Dedifferentiated amniotic fluid mesenchymal stem cell (primary cell): ENCODE results near the gene GALR2.
A peak's percentile ranks its signal among the peaks of the same experiment; 100 is the strongest.
"Not testable (repeated sequence)": the region's sequence is repeated elsewhere in the genome, so short reads cannot be mapped to it uniquely, and the experiment has no call there.

Experiments
- DNase-seq: peaks from one replicate; pipeline ENCODE4 v3.0.0-alpha.2; 2016; ENCODE audit errors: extremely low spot score

GALR2 gene

DNA sequence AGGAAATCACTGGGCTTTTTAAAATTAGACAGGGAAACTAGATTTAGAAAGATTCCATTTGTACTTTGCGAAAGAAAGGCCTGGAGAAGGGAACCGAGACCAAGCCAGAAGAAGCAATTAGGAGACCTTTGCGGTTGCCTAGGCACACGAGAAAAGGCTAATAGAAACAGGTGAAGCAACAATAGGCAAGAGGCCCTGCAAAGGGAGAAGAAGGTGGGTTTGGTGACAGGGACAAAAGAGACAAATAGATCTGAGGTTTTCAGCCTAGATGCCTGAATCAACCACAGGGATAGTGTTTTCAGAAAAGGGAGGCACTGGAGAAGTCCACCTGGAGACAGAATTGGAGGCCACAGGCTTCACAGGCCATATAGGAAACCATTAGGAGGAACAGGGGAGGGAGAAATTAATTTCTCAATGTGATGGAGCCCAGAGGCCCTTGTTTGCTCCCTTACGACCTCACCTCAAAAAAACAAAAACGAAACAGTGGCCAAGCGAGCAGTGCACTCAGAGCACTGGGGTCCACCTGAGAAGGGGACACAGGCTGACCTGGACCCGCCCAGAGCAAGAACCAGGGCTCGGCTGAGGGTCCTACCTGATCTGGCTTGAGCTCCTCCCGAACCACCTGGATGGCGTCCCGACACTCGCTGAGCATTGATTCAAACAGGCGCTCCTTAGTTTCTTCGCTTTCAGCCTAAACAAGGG lies 24.6 kb upstream of the GALR2 start:
- DNase-seq: no peak

DNA sequence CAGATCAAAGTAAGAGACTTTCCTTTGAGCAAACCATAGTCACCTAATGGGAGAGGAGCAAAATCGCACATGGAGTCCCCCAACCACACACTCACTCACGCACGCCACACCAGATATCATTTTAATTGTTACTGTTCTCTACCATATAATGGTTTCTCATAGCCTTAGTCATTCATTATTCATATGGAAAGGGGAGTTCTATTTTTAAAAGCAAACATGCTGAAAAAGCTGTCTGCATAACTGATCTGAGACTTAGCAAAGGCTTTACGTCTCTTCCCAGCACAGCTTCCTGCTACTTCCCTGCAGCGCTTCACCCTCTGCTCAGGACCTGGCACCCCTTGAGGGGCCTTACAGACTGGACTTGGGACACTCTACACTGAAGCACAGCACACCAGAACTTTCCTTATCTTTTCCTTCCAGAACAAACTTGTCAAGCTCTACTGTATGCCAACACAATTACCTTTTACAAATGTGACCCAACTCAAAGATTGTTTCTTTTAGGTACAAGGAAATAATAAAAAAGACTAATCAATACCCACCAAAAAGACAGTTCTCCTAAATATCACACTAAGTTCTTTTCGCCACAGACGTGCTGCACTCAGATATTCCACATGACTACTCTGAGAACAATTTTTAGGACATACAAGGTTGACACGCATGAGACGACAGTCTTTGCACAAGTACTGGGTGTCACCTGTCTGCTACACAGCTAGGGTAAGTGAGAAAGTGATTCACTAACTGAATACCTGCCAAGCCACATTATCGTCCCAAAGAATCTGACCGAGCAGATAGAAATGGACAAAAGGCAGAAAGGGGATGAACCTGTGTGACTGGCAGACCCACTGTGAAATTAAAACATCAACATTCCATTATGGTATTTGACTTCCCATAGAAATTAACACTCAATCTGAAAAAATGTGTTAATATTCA lies 23.8 kb upstream of the GALR2 start:
- no peak for DNase-seq

DNA sequence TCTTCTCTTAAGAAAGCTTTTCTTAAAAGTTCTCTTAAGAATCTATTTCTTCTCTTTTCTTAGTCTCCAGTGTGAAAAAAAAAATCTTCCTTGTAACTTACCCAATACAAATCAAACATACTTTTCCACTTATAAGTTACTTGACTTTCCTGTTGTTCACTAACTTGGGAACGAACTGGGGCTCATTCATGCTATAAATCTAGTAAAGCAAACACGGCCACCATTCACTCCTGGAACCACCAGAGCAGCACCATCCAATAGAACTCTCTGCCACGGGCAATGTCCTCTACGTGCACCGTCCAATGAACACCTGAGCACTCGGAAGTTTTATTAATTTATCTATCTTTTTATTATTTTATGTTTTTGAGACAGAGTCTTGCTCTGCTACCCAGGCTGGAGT lies 23.0 kb upstream of the GALR2 start:
- DNase-seq: no peak

DNA sequence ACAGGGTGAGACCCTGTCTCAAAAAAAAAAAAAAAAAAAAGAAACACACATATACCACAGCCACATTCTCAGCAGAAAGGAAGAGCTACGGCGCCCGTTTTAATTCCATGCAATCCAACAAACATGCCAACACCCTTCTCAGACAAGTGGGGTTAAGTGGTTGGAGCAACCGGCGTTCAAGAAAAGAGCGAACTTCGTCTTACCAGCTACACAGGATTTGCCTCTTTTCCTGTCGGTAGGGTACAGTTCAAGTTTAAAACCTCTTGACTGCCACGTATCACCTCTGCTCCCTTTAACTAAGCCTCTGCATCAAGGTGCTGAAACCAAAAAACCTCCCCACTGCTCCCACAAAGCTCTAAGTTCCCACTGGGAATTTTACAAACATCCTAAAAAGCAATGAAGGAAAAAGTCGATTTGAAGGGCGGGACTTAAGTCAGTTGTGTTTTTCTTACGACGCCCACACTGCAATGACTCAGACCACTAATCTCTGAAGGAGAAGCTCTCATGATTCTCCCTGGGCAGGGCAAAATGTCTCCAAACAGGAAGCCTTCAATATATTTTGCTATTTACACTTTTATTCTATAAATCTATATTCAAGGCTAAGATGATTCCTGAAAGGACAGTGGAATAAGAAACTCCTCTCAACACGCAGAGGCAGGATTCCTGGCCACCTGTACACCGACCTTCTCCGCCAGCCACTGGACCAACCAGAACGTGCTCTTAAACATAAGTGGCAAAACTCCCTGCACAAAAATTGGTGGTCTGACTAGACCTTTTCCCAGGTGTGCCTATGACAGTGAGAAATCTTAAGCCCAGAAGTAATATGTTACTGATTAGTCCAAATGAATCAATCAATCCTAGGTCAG lies 21.1 kb upstream of the GALR2 start:
- peak; percentile 64 for DNase-seq

DNA sequence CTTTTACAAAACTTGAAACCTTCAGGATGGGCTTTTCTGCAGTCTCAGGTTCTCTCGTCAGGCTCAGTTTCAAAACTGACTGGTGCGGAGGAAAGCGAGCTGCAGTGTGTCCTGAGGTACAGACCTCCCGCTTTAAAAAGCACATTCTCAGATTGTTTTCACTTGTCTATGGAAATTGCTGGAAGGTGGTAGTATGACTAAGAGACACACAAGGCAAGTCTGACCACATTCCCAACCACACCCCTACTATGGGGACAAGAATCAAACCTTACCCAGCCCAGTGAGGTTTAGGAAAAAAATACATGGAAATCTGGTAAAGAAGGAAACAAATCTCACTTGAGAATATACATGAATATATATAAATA lies 20.5 kb upstream of the GALR2 start:
- DNase-seq: no peak

DNA sequence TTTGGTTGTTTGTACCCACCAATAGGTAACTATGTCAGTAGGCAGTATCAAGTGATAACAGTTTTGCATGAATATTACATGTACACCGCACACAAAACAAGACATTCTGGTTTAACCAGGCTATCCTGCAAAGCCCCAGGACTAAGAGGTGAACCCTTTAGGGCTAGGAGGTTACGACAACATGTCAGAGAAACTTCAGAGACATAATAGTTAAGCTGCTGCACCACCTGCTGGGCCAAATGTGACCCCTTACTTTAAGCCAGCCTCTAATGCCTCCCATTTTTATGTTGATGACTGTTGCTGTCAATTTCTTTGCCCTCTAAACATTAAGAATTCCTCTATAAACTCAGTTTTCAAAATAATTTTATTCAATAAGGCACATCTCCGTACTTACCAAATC lies 17.7 kb upstream of the GALR2 start:
- no peak for DNase-seq

DNA sequence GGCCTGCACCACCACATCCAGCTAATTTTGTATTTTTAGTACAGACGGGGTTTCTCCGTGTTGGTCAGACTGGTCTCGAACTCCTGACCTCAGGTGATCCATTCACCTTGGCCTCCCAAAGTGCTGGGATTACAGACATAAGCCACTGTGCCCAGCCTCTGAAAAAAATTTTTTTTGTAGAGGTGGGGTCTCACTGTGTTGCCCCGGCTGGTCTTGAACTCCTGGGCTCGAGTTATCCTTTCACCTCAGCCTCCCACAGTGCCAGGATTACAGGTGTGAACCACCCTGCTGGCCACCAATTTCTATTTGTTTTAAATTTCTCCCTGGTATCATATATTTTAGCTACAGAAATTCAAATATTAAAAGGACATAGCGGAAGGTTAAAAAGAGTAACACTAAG lies 16.3 kb upstream of the GALR2 start:
- not testable (repeated sequence) for DNase-seq

DNA sequence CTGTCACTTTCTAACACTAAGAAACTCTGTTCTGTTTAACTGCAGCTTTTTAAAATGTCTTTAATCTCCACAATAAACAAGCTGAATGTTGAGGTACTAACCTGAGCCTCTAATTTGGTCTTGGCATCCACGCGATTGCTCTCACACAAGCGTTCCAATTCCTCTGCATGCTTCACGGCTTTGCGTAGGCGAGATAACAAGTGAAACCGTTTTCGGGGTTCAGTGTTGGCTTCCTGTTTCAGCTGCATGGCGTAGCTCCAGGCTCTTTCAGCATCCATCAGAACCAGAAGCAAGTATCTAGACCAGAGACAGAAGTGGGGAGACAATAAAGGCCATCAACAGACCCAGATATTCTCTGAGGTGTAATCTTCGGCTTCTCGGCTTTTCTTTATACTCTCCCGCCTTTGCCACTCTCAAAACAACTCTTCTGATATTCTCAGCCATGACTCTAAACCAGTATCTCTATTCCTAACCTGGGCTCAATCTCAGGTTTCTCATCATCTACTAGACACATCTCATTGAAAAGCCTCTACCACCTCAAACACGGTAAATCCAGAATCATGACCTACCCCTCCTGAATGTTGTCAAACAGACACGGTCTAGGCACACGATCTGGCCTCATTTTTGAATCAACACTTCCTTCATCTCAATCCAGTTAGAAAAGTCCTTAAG lies 10.6 kb upstream of the GALR2 start:
- DNase-seq: no peak

DNA sequence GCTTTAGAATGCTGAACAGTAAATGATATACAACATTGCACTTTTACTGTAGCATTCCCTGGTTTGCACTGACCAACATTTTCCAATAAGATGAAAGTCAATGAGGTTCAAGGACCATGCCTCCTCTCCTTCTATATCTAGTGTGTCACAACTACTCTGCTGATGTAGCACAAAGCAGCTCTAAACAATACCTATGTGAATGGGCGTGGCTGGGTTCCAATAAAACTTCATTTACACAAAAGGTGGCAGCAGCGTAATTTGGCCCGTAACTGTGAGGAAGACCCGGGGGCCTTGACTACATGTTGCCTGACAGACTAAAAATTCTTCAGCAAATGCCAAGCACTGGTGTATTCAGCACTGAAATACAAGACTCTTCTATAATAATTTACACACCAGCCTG lies 8.8 kb upstream of the GALR2 start:
- no peak for DNase-seq

DNA sequence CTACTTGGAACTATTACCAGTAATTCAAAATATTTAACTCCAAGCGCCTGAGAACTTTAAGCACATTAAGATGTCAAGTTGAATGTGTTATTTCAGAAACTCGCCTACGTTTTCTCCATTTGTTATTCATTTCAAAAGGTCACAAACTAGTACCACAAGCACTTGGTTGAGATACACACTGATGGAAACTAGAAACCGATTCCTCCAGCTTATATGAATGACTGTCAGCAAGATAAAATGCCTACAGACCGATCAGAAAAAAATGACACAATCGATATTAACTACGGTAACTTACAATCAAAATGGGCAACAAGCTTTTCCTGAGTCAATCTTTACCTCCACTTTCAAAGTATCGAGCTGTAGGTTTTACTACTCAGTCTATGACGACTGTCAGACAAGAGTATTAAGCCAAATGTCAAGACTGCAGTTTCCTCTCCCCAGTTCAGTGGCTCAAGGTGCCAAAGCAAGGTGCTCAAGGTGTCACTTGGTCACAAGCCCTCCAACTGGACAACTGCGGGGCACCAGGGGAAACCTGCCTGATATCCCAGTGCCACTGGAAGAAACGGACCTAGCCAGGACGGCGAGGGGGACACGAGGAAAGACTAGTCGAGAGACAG lies 2.9 kb upstream of the GALR2 start:
- DNase-seq: no peak

DNA sequence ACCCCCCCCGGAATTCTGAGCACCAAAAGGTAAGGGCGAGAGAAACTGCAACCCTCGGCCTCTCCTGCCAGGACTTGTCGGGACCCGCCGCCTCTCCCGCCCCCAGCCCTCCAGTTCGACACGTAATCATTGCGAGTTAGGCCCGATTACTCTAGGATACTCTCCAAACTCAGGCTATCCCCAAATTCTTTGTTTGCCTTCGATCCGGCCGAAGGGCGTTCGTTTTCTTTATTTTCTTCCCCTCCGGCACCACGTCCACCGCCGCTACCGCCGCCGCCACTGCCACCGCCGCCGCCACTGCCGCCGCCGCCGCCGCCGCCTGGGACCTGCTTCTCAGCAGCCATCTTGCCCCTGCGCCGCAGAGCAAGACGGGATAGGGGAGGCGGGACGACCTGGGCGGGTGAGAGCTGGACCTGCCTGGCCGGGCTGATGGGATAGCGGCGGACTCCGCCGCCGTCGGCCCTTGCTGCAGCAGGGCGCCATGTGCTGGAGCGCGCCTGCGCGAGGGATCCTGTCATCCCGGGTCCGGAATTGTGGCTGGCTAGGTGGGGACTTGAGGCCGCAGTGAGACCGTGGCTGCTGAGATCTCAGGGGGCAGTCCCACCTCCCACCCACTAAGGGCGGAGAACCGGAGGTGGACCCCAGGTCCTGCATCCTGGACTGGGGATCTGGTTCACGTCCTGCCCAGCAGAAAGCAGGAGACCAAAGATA lies 2.3 kb upstream of the GALR2 start, which contains the start of gene SRP68:
TSS of gene SRP68 (minus strand) at position 370 of the 711 bp plus-strand sequence. CDS start at position 344, 26 bp downstream.
- peak; percentile 89 for DNase-seq

DNA sequence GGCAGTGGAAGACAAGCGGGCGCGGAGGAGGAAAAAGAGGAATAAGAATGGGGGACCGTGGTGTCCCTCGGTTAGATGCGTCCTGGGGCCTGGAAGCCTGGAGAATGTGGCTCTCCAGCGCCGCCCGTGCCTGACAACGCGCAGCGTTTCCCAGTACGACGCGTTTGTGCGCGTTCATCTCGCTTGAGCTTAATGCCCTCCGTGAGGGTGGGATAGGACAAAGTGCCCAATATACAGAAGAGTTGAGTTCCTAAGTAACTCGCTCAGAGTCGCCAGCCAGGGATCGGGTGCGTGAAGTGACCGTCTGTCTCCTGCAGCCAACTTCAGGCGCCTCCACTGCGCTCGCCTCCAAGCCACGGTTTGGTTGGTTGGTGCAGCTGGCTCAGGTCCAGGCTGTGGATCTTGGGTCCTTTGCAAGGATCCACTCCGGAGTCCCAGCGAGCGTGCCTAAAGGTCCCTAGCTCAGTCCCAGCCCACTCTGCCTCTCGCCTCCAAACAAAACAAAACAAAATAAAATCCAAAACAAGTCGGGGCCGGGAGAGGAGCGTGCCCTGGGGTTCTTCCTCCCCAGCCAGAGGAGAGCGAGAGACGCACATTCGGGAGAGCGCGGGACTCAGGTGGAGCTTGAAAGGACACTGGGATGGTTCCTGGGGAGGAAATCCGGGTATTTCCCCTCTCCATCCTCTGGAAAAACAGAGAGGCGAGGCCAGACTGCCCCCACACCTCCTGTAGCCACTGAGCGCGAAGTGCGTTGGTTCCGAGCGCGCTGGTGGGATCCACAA lies 974 bp downstream of the GALR2 start:
- DNase-seq: no peak

DNA sequence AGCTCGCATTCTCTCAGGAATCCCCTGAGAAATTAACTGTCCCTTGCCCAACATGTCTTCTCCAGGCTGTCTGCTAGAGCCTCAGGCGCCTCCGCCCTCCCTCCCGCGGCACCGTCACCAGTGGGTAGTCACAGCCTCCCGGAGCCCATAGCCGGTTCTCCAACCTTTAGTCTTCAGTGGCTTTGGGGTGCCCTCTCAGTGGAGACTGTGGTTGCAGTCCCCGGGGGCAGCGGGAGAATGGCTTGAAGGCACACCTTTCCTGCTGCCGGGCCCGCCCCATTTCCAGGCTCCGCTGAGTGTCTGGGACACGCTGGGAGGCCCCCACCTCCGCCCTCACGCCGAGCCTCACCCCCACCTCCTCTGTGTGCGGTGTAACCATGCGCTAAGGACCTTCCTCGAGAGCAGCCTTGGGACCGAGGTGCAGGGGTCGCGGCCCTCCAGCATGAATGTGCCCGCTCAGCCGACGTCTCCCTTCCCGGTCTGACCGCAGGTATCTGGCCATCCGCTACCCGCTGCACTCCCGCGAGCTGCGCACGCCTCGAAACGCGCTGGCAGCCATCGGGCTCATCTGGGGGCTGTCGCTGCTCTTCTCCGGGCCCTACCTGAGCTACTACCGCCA lies 1.7 kb downstream of the GALR2 start:
- DNase-seq: no peak

DNA sequence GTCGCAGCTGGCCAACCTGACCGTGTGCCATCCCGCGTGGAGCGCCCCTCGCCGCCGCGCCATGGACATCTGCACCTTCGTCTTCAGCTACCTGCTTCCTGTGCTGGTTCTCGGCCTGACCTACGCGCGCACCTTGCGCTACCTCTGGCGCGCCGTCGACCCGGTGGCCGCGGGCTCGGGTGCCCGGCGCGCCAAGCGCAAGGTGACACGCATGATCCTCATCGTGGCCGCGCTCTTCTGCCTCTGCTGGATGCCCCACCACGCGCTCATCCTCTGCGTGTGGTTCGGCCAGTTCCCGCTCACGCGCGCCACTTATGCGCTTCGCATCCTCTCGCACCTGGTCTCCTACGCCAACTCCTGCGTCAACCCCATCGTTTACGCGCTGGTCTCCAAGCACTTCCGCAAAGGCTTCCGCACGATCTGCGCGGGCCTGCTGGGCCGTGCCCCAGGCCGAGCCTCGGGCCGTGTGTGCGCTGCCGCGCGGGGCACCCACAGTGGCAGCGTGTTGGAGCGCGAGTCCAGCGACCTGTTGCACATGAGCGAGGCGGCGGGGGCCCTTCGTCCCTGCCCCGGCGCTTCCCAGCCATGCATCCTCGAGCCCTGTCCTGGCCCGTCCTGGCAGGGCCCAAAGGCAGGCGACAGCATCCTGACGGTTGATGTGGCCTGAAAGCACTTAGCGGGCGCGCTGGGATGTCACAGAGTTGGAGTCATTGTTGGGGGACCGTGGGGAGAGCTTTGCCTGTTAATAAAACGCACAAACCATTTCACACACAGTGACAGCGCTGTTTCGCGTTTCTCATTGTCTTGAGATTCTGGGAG lies 2.4 kb downstream of the GALR2 start:
- no peak for DNase-seq

DNA sequence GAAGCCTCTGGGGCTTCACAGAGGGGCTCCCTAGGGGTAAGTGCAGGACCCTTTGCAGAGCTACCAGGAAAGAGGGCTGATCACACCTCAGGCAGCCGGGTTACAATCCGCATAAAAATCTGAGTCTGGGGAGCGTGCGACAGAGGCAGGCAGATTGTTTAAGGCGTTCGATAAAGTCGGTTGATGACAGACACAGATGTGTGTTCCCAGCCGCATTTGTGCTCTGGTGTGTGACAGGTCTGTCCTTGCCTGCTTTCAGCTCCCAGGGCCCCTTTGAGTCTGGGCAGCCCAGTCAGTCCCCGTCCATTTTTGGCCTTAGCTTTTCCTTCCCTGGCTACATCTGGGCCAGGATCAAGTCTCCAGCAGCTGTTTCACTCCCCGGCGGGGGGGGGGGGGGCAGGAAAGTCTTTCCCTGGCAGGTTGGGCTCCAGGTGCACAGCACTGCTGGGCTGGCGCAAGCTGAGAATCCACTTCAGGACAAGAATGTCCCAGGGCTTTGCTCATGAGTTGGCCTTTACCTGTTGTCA lies 3.1 kb downstream of the GALR2 start:
- no peak for DNase-seq

DNA sequence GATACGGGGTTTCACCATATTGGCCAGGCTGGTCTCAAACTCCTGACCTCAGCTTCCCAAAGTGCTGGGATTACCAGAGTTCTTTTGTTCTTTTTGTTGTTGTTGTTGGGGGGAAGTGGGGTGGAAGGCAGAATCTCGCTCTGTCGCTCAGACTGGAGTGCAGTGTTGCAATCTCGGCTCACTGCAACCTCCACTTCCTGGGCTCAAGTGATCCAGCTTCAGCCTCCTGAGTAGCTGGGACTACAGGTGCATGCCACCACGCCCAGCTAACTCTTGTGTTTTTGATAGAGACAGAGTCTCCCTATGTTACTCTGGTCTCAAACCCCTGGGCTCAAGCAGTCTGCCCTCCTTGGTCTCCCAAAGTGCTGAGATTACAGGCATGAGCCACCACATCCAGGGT lies 3.8 kb downstream of the GALR2 start:
- DNase-seq: not testable (repeated sequence)

DNA sequence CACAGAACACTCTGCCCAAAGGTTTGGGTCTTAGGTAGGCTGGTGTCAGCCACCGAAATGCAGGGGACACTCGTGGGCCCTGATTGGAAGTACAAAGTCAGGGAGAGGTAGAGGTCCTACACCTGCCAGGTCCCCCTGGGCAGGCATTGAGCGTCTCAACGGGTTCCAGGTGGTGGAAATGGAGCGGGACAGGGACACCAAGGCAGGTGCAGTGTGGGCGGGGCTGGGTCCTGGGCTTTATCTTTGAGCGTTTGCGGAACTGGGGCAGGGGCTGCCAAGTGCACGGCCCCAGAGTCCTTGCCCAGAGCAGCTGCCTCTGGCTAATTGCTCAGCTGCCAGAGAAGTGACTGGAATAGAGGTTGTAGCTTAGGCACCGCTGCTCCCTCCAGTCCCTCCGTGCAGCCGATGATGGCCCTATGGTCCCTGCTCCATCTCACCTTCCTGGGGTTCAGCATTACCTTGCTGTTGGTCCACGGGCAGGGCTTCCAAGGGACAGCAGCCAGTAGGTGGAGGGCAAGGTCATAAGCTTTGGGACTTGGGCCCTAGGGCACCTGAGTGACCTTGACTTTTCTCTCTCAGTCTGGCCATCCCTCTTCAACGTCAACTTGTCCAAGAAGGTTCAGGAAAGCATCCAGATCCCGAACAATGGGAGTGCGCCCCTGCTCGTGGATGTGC lies 4.4 kb downstream of the GALR2 start, which contains the start of gene ZACN:
TSS of gene ZACN (plus strand) at position 323 of the 675 bp plus-strand sequence. CDS start at position 406, 83 bp downstream.
- no peak for DNase-seq
